H9 (cell line): Measurements from ENCODE around the gene CAMK1. TPM values are rescaled to one million over a fixed set of nuclear protein-coding genes. Genes with fewer than 3 reads are reported as not detected.

Experiments
- DNase-seq: peaks from one replicate; pipeline ENCODE4 v3.0.0-alpha.2; 2017
- H2AFZ ChIP-seq: one replicate; pipeline ENCODE4 v1.6.1; 2013; ENCODE audit warnings: mild to moderate bottlenecking, low read length, control low read depth, moderate library complexity
- H2AK5ac ChIP-seq: 2 replicates; pipeline ENCODE4 v1.6.1; 2013; ENCODE audit warnings: low read length, control low read depth, mixed read lengths; ENCODE audit not compliant: insufficient read length
- H2BK120ac ChIP-seq: one replicate; pipeline ENCODE4 v1.6.1; 2013; ENCODE audit warnings: low read depth, mild to moderate bottlenecking, low read length, control low read depth, inconsistent platforms; ENCODE audit not compliant: poor library complexity, severe bottlenecking
- H2BK12ac ChIP-seq: 2 replicates; pipeline ENCODE4 v1.6.1; 2013; ENCODE audit warnings: low read length, control low read depth, mixed read lengths, low read depth; ENCODE audit not compliant: insufficient read length
- H2BK15ac ChIP-seq: 2 replicates; pipeline ENCODE4 v1.6.1; 2013; ENCODE audit warnings: low read depth, low read length, control low read depth
- H2BK20ac ChIP-seq: one replicate; pipeline ENCODE4 v1.6.1; 2013; ENCODE audit warnings: low read depth, mild to moderate bottlenecking, low read length, control low read depth, inconsistent platforms; ENCODE audit not compliant: poor library complexity, severe bottlenecking
- H2BK5ac ChIP-seq: 2 replicates; pipeline ENCODE4 v1.6.1; 2013; ENCODE audit warnings: low read length, control low read depth, mixed read lengths; ENCODE audit not compliant: insufficient read length
- H3K14ac ChIP-seq: 2 replicates; pipeline ENCODE4 v1.6.1; 2013; ENCODE audit warnings: low read length, control low read depth; ENCODE audit not compliant: insufficient read depth
- H3K18ac ChIP-seq: 2 replicates; pipeline ENCODE4 v1.6.1; 2013; ENCODE audit warnings: low read depth, mild to moderate bottlenecking, mixed read lengths, low read length, control low read depth; ENCODE audit not compliant: insufficient read length
- H3K23ac ChIP-seq: 2 replicates; pipeline ENCODE4 v1.6.1; 2013; ENCODE audit warnings: low read length, control low read depth, mixed read lengths, low read depth; ENCODE audit not compliant: insufficient read length
- H3K23me2 ChIP-seq: 2 replicates; pipeline ENCODE4 v1.6.1; 2013; ENCODE audit warnings: low read depth, mild to moderate bottlenecking, mixed read lengths, low read length, control low read depth; ENCODE audit not compliant: insufficient read length, poor library complexity, severe bottlenecking
- H3K27ac ChIP-seq: 2 replicates; pipeline ENCODE4 v1.5.1; 2013; ENCODE audit warnings: low read length, control low read depth, mixed read lengths, low read depth; ENCODE audit not compliant: insufficient read length
- H3K27me3 ChIP-seq: 2 replicates; pipeline ENCODE4 v1.6.1; 2013; ENCODE audit warnings: low read length, control low read depth, inconsistent platforms; ENCODE audit not compliant: insufficient read depth
- H3K4ac ChIP-seq: 2 replicates; pipeline ENCODE4 v1.6.1; 2013; ENCODE audit warnings: low read depth, mild to moderate bottlenecking, control low read depth, inconsistent platforms, low read length, moderate library complexity
- H3K4me1 ChIP-seq: 2 replicates; pipeline ENCODE4 v1.6.1; 2013; ENCODE audit warnings: low read length, control low read depth, inconsistent platforms; ENCODE audit not compliant: insufficient read depth
- H3K4me2 ChIP-seq: 2 replicates; pipeline ENCODE4 v1.6.1; 2013; ENCODE audit warnings: low read length, control low read depth, mixed read lengths; ENCODE audit not compliant: insufficient read length, insufficient read depth
- H3K56ac ChIP-seq: 2 replicates; pipeline ENCODE4 v1.6.1; 2013; ENCODE audit warnings: low read depth, mild to moderate bottlenecking, mixed read lengths, low read length, control low read depth; ENCODE audit not compliant: insufficient read length
- H3K79me1 ChIP-seq: 2 replicates; pipeline ENCODE4 v1.6.1; 2013; ENCODE audit warnings: low read depth, mild to moderate bottlenecking, moderate library complexity, low read length, control low read depth, inconsistent platforms; ENCODE audit not compliant: insufficient read depth, poor library complexity, severe bottlenecking
- H3K79me2 ChIP-seq: 2 replicates; pipeline ENCODE4 v1.6.1; 2013; ENCODE audit warnings: low read length, control low read depth, inconsistent platforms; ENCODE audit not compliant: insufficient read depth
- H3K9ac ChIP-seq: 2 replicates; pipeline ENCODE4 v1.6.1; 2013; ENCODE audit warnings: low read length, control low read depth, mixed read lengths; ENCODE audit not compliant: insufficient read length; ENCODE audit errors: extremely low read depth
- H3K9me3 ChIP-seq: one replicate; pipeline ENCODE4 v1.6.1; 2013; ENCODE audit warnings: low read depth, low read length, inconsistent platforms; ENCODE audit not compliant: control insufficient read depth
- H3T11ph ChIP-seq: one replicate; pipeline ENCODE4 v1.6.1; 2013; ENCODE audit warnings: mild to moderate bottlenecking, low read length, control low read depth, inconsistent platforms
- H4K20me1 ChIP-seq: one replicate; pipeline ENCODE4 v1.6.1; 2013; ENCODE audit not compliant: control insufficient read depth, insufficient read length, insufficient read depth
- H4K5ac ChIP-seq: 2 replicates; pipeline ENCODE4 v1.6.1; 2013; ENCODE audit warnings: low read depth, mild to moderate bottlenecking, mixed read lengths, low read length, control low read depth; ENCODE audit not compliant: insufficient read length
- H4K8ac ChIP-seq: replicated peaks from 2 replicates; pipeline ENCODE4 v1.6.1; 2013; ENCODE audit warnings: low read length, control low read depth, mixed read lengths, low read depth; ENCODE audit not compliant: insufficient read length
- H4K91ac ChIP-seq: 2 replicates; pipeline ENCODE4 v1.6.1; 2013; ENCODE audit warnings: low read depth, mild to moderate bottlenecking, moderate library complexity, mixed read lengths, low read length, control low read depth; ENCODE audit not compliant: insufficient read length
- H3K27ac Mint-ChIP-seq, 3 experiments: 2 replicates in 2 of 3; 3 replicates in 1 of 3; pipeline ENCODE4 v1.8.0; 2020 to 2021; ENCODE audit warnings: mixed read lengths in 3 of 3, mild to moderate bottlenecking in 1 of 3, moderate library complexity in 1 of 3
- H3K27me3 Mint-ChIP-seq: 2 replicates; pipeline ENCODE4 v1.8.0; 2021; ENCODE audit warnings: low read depth, mild to moderate bottlenecking, moderate library complexity, mixed read lengths
- H3K36me3 Mint-ChIP-seq, 3 experiments: 2 replicates in 2 of 3; 3 replicates in 1 of 3; pipeline ENCODE4 v1.8.0; 2020 to 2021; ENCODE audit warnings: low read depth in 3 of 3, mixed read lengths in 3 of 3; ENCODE audit not compliant: insufficient read depth in 1 of 3
- H3K4me1 Mint-ChIP-seq, 2 experiments: 2 replicates each; pipeline ENCODE4 v1.8.0; 2020; ENCODE audit warnings: mixed read lengths in 2 of 2
- H3K4me3 Mint-ChIP-seq, 2 experiments: 2 replicates in 1 of 2; 3 replicates in 1 of 2; pipeline ENCODE4 v1.8.0; 2020 to 2021; ENCODE audit warnings: mild to moderate bottlenecking in 2 of 2, mixed read lengths in 2 of 2, moderate library complexity in 1 of 2
- H3K9me3 Mint-ChIP-seq, 2 experiments: 2 replicates in 1 of 2; 3 replicates in 1 of 2; pipeline ENCODE4 v1.8.0; 2020; ENCODE audit warnings: mild to moderate bottlenecking in 2 of 2, mixed read lengths in 2 of 2, moderate library complexity in 1 of 2
- CTCF ChIP-seq: fragments of 200-600 bp; sonication (generic); conservative IDR thresholded peaks from 3 replicates; pipeline ENCODE4 v1.8.0; 2021; ENCODE audit warnings: antibody characterized with exemption, mild to moderate bottlenecking
- whole genome bisulfite sequencing: extraction: QIAGEN DNeasy Blood & Tissue Kit; methylation state at CpG from one replicate; pipeline ENCODE4 v1.1.7; 2013; ENCODE audit warnings: missing lambda C conversion rate, low lambda C conversion rate, mixed read lengths; ENCODE audit not compliant: insufficient read length; ENCODE audit errors: extremely low coverage; 5-methylcytosine and 5-hydroxymethylcytosine counted together
- total RNA-seq: library from RNA; stranded (reverse); gene quantifications from 2 replicates; pipeline ENCODE4 v1.2.1, GENCODE V29; 2021

Gene CAMK1
- total RNA-seq, 1 experiment from 2014 or later, result 9.2 TPM

GRCh38 chr3:9742560-9742959, 27.2 kb downstream of the CAMK1 start:
- no peak overlapping the region for H3K14ac ChIP-seq
- no peaks in the 10 kb centered on the region for H3K9me3 ChIP-seq
- no peak overlapping the region for H3K27ac ChIP-seq
- H3K23ac ChIP-seq, result no peak overlapping the region
- H3K4ac ChIP-seq, result no peak overlapping the region
- H4K20me1 ChIP-seq, result no peaks in the 10 kb centered on the region
- Mint-ChIP-seq H3K4me3 (no peak overlapping the region), H3K27me3 (no peaks in the 10 kb centered on the region), H3K4me1 (no peaks in the 10 kb centered on the region), H3K27ac (no peak overlapping the region), H3K9me3 (no peaks in the 10 kb centered on the region), H3K36me3 (peaks cover 63 to 98% (median 92%) of the 10 kb centered on the region in 3 experiments; a peak in 6 of 7 replicates)
- H2BK15ac ChIP-seq, result no peak overlapping the region
- no peak overlapping the region for H3K9ac ChIP-seq
- no peaks in the 10 kb centered on the region for H3K4me1 ChIP-seq
- no peak overlapping the region for H2BK20ac ChIP-seq
- no peak overlapping the region for H4K8ac ChIP-seq
- H4K5ac ChIP-seq, result no peak overlapping the region
- H3K79me2 ChIP-seq, result no peaks in the 10 kb centered on the region
- H3K79me1 ChIP-seq, result no peaks in the 10 kb centered on the region
- no peak overlapping the region for H2BK120ac ChIP-seq
- no peak overlapping the region for H3K56ac ChIP-seq
- H4K91ac ChIP-seq, result no peak overlapping the region
- H3T11ph ChIP-seq, result no peak overlapping the region
- H3K27me3 ChIP-seq, result no peaks in the 10 kb centered on the region
- H2BK12ac ChIP-seq, result no peak overlapping the region
- H2BK5ac ChIP-seq, result no peak overlapping the region
- no peak overlapping the region for H2AFZ ChIP-seq
- no peak overlapping the region for H3K18ac ChIP-seq
- no peak for TF ChIP-seq CTCF
- DNase-seq, result no peak
- no peak overlapping the region for H2AK5ac ChIP-seq
- no peak overlapping the region for H3K4me2 ChIP-seq
- no peaks in the 10 kb centered on the region for H3K23me2 ChIP-seq
- no CpG with 5 or more reads among the region's 1 CpG for WGBS
